ENCODE data around the gene SLU7. TPM values are rescaled to one million over a fixed set of nuclear protein-coding genes. Genes with fewer than 3 reads are reported as not detected.

The SLU7 gene
- total and polyA plus RNA-seq, 7 experiments from 2014 or later, result 53.0 to 85.3 (median 77.0) TPM

DNA sequence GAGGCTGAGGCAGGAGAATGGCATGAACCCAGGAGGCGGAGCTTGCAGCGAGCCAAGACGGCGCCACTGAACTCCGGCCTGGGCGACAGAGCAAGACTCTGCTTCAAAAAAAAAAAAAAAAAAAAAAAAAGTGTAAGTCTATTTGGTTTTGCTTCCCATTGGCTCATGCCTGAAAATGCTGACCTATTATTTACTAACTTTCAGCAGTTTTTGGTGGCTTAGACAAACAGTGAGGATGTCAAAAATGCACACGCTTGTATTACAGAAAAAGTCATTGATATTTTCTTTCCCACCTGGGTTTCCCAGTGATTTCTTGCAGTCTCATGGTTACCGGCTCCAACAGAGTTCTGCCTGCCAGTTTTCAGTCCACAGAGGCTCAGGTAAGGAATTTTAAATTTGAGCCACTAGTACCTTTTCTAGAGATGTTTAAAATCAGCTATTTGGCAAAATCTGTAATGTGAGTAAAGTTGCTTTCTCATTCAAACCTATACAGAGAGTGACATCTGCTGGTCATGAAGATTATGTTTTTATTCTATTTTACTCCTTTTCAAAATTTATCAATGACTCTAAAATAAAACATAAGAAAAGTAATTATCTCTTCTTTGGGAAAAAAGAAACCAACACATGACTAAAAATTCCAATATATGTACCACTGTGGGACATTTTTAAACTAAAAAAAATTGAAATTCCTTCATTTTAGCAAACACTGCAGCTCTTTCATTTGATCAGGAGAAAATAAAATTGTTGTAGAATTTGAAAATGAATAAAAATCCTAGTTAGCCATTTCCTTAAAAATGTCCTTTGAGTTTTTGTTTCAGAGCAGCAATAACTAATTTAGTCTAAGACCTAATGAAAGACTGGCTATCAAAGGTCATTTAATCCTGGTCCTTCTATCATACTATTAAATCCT lies 27.8 kb downstream of the SLU7 start:
- Histone ChIP-seq H3K36me3 (ENCODE audit: control insufficient read depth in 2 of 3, insufficient read depth in 3 of 3, low read length in 3 of 3) (no peaks in the 10 kb centered on the region), H3K9me3 (ENCODE audit: control insufficient read depth in 2 of 3, low read length in 3 of 3) (peaks cover 0 to 7% (median 0%) of the 10 kb centered on the region in 3 experiments), H3K4me3 (ENCODE audit: low read length) (no peak overlapping the region), H3K27ac (ENCODE audit: low read depth, low read length) (no peak overlapping the region), H3K27me3 (ENCODE audit: control insufficient read depth in 2 of 2, insufficient read depth in 2 of 2, low read length in 2 of 2) (no peaks in the 10 kb centered on the region), H3K4me1 (ENCODE audit: control insufficient read depth in 2 of 2, insufficient read depth in 2 of 2, low read length in 2 of 2) (no peaks in the 10 kb centered on the region)
- CTCF ChIA-PET, result interaction anchor here (0.6 kb wide), 2 partner anchors 10 to 18 kb away, joined by 3 to 5 read pairs; no protein-coding TSS in a partner anchor
- Mint-ChIP-seq H3K36me3 (peaks cover 0 to 8% (median 3%) of the 10 kb centered on the region in 5 donors), H3K9me3 (peaks cover 0 to 24% (median 13%) of the 10 kb centered on the region in 11 donors), H3K4me1 (no peaks in the 10 kb centered on the region), H3K27ac (no peak overlapping the region), H3K4me3 (no peak overlapping the region), H3K27me3 (peaks cover 0 to 5% (median 0%) of the 10 kb centered on the region in 5 donors)
- DNase-seq (peak in 2 of 9 donors; percentile 17 to 29), ATAC-seq (no peak)
- intact Hi-C loops (cut with micrococcal nuclease), result loop anchor here (1.0 kb wide), 4 partner anchors 46 to 370 kb away; no protein-coding TSS in a partner anchor
- POLR2A ChIA-PET, result interaction anchor here (0.6 to 0.8 kb wide), 4 partner anchors 28 to 1118 kb away, joined by 3 to 4 read pairs (median 4); partner anchors contain the start of genes PTTG1 and SLU7

DNA sequence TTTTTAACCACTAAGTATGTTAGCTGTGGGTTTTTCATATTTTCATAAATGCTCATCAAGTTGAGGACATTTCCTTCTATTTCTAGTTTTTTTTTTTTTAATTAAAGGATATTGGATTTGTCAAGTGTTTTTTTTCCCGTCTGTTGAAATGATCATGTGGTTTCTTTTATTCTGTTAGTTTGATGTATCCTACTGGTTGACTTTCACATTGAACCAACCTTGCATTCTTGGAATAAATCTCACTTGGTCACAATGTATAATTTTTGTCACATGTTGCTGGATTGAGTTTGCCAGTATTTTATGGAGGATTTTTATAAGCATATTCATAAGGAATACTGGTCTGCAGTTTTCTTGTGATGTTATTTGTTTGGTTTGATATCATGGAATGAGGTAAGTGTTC lies 31.4 kb downstream of the SLU7 start:
- intact Hi-C loops (cut with micrococcal nuclease), result no loop called here
- Mint-ChIP-seq H3K4me1 (no peaks in the 10 kb centered on the region), H3K27ac (no peak overlapping the region), H3K4me3 (no peak overlapping the region), H3K27me3 (peaks cover 0 to 11% (median 0%) of the 10 kb centered on the region in 5 donors), H3K36me3 (peaks cover 0 to 8% (median 3%) of the 10 kb centered on the region in 5 donors), H3K9me3 (peaks cover 0 to 24% (median 13%) of the 10 kb centered on the region in 11 donors)
- ATAC-seq, result no peak
- H3K27me3 ChIP-seq (ENCODE audit: control insufficient read depth in 2 of 2, insufficient read depth in 2 of 2, low read length in 2 of 2), result no peaks in the 10 kb centered on the region
- POLR2A ChIA-PET, result no interaction called here
- peaks cover 0 to 7% (median 0%) of the 10 kb centered on the region in 3 experiments for H3K9me3 ChIP-seq (ENCODE audit: control insufficient read depth in 2 of 3, low read length in 3 of 3)
- DNase-seq, result no peak
- CTCF ChIA-PET, result interaction anchor here (0.7 kb wide), 1 partner anchor 11 kb away, joined by 3 read pairs; no protein-coding TSS in a partner anchor
- no peaks in the 10 kb centered on the region for H3K36me3 ChIP-seq (ENCODE audit: control insufficient read depth in 2 of 3, insufficient read depth in 3 of 3, low read length in 3 of 3)
- H3K27ac ChIP-seq (ENCODE audit: low read depth, low read length), result no peak overlapping the region
- H3K4me1 ChIP-seq (ENCODE audit: control insufficient read depth in 2 of 2, insufficient read depth in 2 of 2, low read length in 2 of 2), result no peaks in the 10 kb centered on the region
- no peak overlapping the region for H3K4me3 ChIP-seq (ENCODE audit: low read length)

DNA sequence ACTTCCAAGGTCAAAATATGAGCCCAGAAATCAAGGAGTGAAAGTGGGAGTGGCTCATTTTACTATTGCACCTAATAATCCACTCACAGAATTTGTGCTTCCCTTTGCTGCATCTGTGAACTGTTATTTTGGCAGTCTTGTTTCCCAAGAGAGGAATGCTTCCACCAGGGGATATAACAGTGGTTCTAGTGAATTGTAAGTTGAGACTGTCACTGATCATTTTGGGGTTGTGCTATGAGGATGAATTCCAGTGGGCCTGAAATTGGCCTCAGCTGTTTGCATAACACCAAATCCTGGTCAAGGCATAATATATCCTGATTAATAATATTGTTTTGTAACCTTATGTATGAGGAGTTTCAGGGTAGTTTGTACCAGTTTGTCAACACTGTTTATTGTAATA lies 33.4 kb downstream of the SLU7 start:
- Histone ChIP-seq H3K27ac (ENCODE audit: low read depth, low read length) (no peak overlapping the region), H3K4me1 (ENCODE audit: control insufficient read depth in 2 of 2, insufficient read depth in 2 of 2, low read length in 2 of 2) (no peaks in the 10 kb centered on the region), H3K27me3 (ENCODE audit: control insufficient read depth in 2 of 2, insufficient read depth in 2 of 2, low read length in 2 of 2) (no peaks in the 10 kb centered on the region), H3K36me3 (ENCODE audit: control insufficient read depth in 2 of 3, insufficient read depth in 3 of 3, low read length in 3 of 3) (no peaks in the 10 kb centered on the region), H3K4me3 (ENCODE audit: low read length) (no peak overlapping the region), H3K9me3 (ENCODE audit: control insufficient read depth in 2 of 3, low read length in 3 of 3) (peaks cover 0 to 7% (median 0%) of the 10 kb centered on the region in 3 experiments)
- Mint-ChIP-seq H3K4me3 (no peak overlapping the region), H3K27me3 (peaks cover 0 to 27% (median 0%) of the 10 kb centered on the region in 5 donors), H3K4me1 (no peaks in the 10 kb centered on the region), H3K9me3 (peaks cover 0 to 24% (median 13%) of the 10 kb centered on the region in 11 donors), H3K27ac (no peak overlapping the region), H3K36me3 (peaks cover 0 to 8% (median 3%) of the 10 kb centered on the region in 5 donors)
- ChIA-PET CTCF (no interaction called here), POLR2A (no interaction called here)
- DNase-seq, result no peak
- no peak for ATAC-seq
- intact Hi-C loops (cut with micrococcal nuclease), result no loop called here

DNA sequence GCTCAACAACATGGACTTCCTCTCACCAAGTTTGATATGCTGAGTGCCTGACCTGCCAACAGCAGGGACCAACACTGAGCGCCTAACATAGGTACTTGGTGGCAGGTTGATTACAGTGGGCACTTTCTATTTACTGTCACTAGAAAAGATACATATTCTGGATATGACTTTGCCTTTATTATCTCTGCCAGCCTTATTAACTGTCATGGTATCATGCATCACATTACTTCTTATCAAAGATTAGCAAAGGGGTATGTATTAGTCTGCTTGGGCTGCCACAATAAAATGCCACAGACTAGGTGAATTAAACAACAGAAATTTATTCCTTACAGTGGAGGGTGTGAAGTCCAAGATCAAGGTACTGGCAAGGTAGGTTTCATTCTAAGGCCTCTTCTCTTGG lies 34.2 kb downstream of the SLU7 start:
- peaks cover 0 to 8% (median 3%) of the 10 kb centered on the region in 5 donors for H3K36me3 Mint-ChIP-seq
- H3K27me3 ChIP-seq (ENCODE audit: control insufficient read depth in 2 of 2, insufficient read depth in 2 of 2, low read length in 2 of 2), result no peaks in the 10 kb centered on the region
- intact Hi-C loops (cut with micrococcal nuclease), result no loop called here
- ATAC-seq, result no peak
- no peak overlapping the region for H3K27ac ChIP-seq (ENCODE audit: low read depth, low read length)
- no peak overlapping the region for H3K4me3 Mint-ChIP-seq
- CTCF ChIA-PET, result no interaction called here
- DNase-seq, result no peak
- POLR2A ChIA-PET, result no interaction called here
- H3K9me3 Mint-ChIP-seq, result peaks cover 0 to 24% (median 13%) of the 10 kb centered on the region in 11 donors
- no peaks in the 10 kb centered on the region for H3K4me1 Mint-ChIP-seq
- no peaks in the 10 kb centered on the region for H3K4me1 ChIP-seq (ENCODE audit: control insufficient read depth in 2 of 2, insufficient read depth in 2 of 2, low read length in 2 of 2)
- H3K4me3 ChIP-seq (ENCODE audit: low read length), result no peak overlapping the region
- no peaks in the 10 kb centered on the region for H3K36me3 ChIP-seq (ENCODE audit: control insufficient read depth in 2 of 3, insufficient read depth in 3 of 3, low read length in 3 of 3)
- H3K27me3 Mint-ChIP-seq, result peaks cover 3 to 35% (median 6%) of the 10 kb centered on the region in 5 donors
- no peak overlapping the region for H3K27ac Mint-ChIP-seq
- H3K9me3 ChIP-seq (ENCODE audit: control insufficient read depth in 2 of 3, low read length in 3 of 3), result peaks cover 0 to 7% (median 0%) of the 10 kb centered on the region in 3 experiments

DNA sequence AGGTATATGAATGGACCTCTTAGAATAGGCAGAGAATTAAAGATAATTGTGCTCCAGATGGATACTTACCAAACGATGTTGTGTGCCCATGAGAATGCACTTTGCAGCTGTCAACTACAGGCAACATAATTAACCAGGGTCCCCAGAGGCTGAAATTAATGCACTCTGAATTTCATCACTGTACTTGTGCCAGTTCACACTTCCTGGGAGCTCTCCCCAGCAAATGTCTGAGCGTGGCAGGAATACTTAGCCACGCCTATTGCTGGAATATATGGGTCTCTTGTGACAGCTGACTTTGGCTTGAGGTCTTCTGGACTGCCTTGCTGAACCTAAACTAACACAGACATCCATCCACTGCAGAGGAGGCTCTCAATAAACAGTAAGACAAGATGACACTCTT lies 36.5 kb downstream of the SLU7 start:
- ChIA-PET CTCF (no interaction called here), POLR2A (no interaction called here)
- H3K9me3 Mint-ChIP-seq, result peaks cover 0 to 10% (median 3%) of the 10 kb centered on the region in 11 donors
- DNase-seq (no peak), ATAC-seq (no peak)
- H3K4me1 ChIP-seq (ENCODE audit: control insufficient read depth in 2 of 2, insufficient read depth in 2 of 2, low read length in 2 of 2), result no peaks in the 10 kb centered on the region
- intact Hi-C loops (cut with micrococcal nuclease), result no loop called here
- H3K4me3 Mint-ChIP-seq, result no peak overlapping the region
- H3K4me1 Mint-ChIP-seq, result no peaks in the 10 kb centered on the region
- peaks cover 0 to 3% (median 0%) of the 10 kb centered on the region in 5 donors for H3K36me3 Mint-ChIP-seq
- H3K27me3 Mint-ChIP-seq, result peaks cover 9 to 43% (median 14%) of the 10 kb centered on the region in 5 donors
- H3K27ac ChIP-seq (ENCODE audit: low read depth, low read length), result no peak overlapping the region
- H3K27me3 ChIP-seq (ENCODE audit: control insufficient read depth in 2 of 2, insufficient read depth in 2 of 2, low read length in 2 of 2), result no peaks in the 10 kb centered on the region
- no peak overlapping the region for H3K4me3 ChIP-seq (ENCODE audit: low read length)
- H3K9me3 ChIP-seq (ENCODE audit: control insufficient read depth in 2 of 3, low read length in 3 of 3), result peaks cover 0 to 5% (median 0%) of the 10 kb centered on the region in 3 experiments
- H3K27ac Mint-ChIP-seq, result no peak overlapping the region
- no peaks in the 10 kb centered on the region for H3K36me3 ChIP-seq (ENCODE audit: control insufficient read depth in 2 of 3, insufficient read depth in 3 of 3, low read length in 3 of 3)

DNA sequence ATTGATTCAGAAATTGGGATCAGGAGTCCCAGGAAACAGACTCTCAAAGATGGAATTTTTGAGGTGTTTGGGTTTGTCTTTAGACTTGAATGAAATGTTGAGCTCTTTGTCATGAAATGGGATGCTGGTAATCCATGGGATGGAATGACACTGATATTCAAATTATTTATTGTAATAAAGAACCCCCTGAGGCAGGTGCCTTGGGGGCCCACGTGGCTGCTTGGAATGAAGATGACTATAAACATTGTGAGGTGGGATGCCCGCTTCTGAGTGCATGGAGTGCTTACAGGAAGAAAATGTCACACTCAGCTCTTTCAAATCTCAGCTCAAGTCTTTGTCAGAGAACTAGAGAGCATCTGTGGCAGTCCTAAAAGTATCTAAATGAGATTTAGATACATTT lies 38.8 kb downstream of the SLU7 start:
- H3K4me1 Mint-ChIP-seq, result no peaks in the 10 kb centered on the region
- H3K4me1 ChIP-seq (ENCODE audit: control insufficient read depth in 2 of 2, insufficient read depth in 2 of 2, low read length in 2 of 2), result no peaks in the 10 kb centered on the region
- H3K9me3 ChIP-seq (ENCODE audit: control insufficient read depth in 2 of 3, low read length in 3 of 3), result no peaks in the 10 kb centered on the region
- no peaks in the 10 kb centered on the region for H3K27me3 ChIP-seq (ENCODE audit: control insufficient read depth in 2 of 2, insufficient read depth in 2 of 2, low read length in 2 of 2)
- POLR2A ChIA-PET, result no interaction called here
- H3K36me3 ChIP-seq (ENCODE audit: control insufficient read depth in 2 of 3, insufficient read depth in 3 of 3, low read length in 3 of 3), result no peaks in the 10 kb centered on the region
- peaks cover 21 to 55% (median 30%) of the 10 kb centered on the region in 5 donors for H3K27me3 Mint-ChIP-seq
- ATAC-seq, result no peak
- intact Hi-C loops (cut with micrococcal nuclease), result no loop called here
- H3K4me3 Mint-ChIP-seq, result no peak overlapping the region
- DNase-seq, result no peak
- CTCF ChIA-PET, result interaction anchor here (1.3 kb wide), 1 partner anchor 59 kb away, joined by 4 read pairs; no protein-coding TSS in a partner anchor
- H3K4me3 ChIP-seq (ENCODE audit: low read length), result no peak overlapping the region
- no peaks in the 10 kb centered on the region for H3K36me3 Mint-ChIP-seq
- H3K27ac Mint-ChIP-seq, result no peak overlapping the region
- H3K27ac ChIP-seq (ENCODE audit: low read depth, low read length), result no peak overlapping the region
- peaks cover 0 to 3% (median 0%) of the 10 kb centered on the region in 11 donors for H3K9me3 Mint-ChIP-seq

Measured in naive thymus-derived CD4-positive, alpha-beta T cell (primary cell).